Measurements from ENCODE around the gene NFE2L2. TPM values are rescaled to one million over a fixed set of nuclear protein-coding genes. Genes with fewer than 3 reads are reported as not detected.
A peak's percentile ranks its signal among the peaks of the same experiment; 100 is the strongest.

The NFE2L2 gene
- total RNA-seq, 2 experiments from 2014 or later: 71.0 to 78.8 TPM

GRCh38 chr2:177262092-177262491 lies 2.4 kb downstream of the NFE2L2 start:
- DNase-seq (no peak), ATAC-seq (ENCODE audit: low read depth) (no peak)
- Mint-ChIP-seq H3K9me3 (peaks cover 4% of the 10 kb centered on the region), H3K36me3 (peaks cover 30% of the 10 kb centered on the region), H3K4me3 (peak overlapping the region; percentile 97), H3K27me3 (no peaks in the 10 kb centered on the region), H3K27ac (peak overlapping the region; percentile 91), H3K4me1 (peaks cover 53% of the 10 kb centered on the region)
- POLR2A ChIA-PET: interaction anchor here (1.4 to 7.5 kb wide), 5 partner anchors 18 to 68 kb away, joined by 3 to 256 read pairs (median 20); no protein-coding TSS in a partner anchor

- POLR2A ChIA-PET: interaction anchor here (0.7 to 4.8 kb wide), 5 partner anchors 31 to 50 kb away, joined by 3 to 37 read pairs (median 5); no protein-coding TSS in a partner anchor
- Mint-ChIP-seq H3K4me1 (peaks cover 50% of the 10 kb centered on the region), H3K36me3 (peaks cover 30% of the 10 kb centered on the region), H3K4me3 (peak overlapping the region; percentile 97), H3K27me3 (no peaks in the 10 kb centered on the region), H3K9me3 (peaks cover 4% of the 10 kb centered on the region), H3K27ac (peak overlapping the region; percentile 91)
- ATAC-seq (ENCODE audit: low read depth): no peak
- no peak for DNase-seq
Observed at GRCh38 chr2:177261116-177262060, 3.1 kb downstream of the NFE2L2 start.

GRCh38 chr2:177260379-177260778 lies 4.1 kb downstream of the NFE2L2 start:
- no peaks in the 10 kb centered on the region for H3K27me3 Mint-ChIP-seq
- H3K9me3 Mint-ChIP-seq: peaks cover 4% of the 10 kb centered on the region
- POLR2A ChIA-PET: interaction anchor here (0.7 to 0.8 kb wide), 3 partner anchors 49 to 96 kb away, joined by 3 to 5 read pairs (median 3); no protein-coding TSS in a partner anchor
- no peak for ATAC-seq (ENCODE audit: low read depth)
- no peak for DNase-seq
- peaks cover 30% of the 10 kb centered on the region for H3K36me3 Mint-ChIP-seq
- H3K27ac Mint-ChIP-seq: peak overlapping the region; percentile 47
- H3K4me3 Mint-ChIP-seq: peak overlapping the region; percentile 67
- H3K4me1 Mint-ChIP-seq: peaks cover 49% of the 10 kb centered on the region

GRCh38 chr2:177258059-177258458 lies 6.5 kb downstream of the NFE2L2 start:
- no peak for DNase-seq
- Mint-ChIP-seq H3K36me3 (peaks cover 37% of the 10 kb centered on the region), H3K4me1 (peaks cover 64% of the 10 kb centered on the region), H3K4me3 (no peak overlapping the region), H3K27ac (no peak overlapping the region), H3K27me3 (no peaks in the 10 kb centered on the region), H3K9me3 (peaks cover 4% of the 10 kb centered on the region)
- POLR2A ChIA-PET: no interaction called here
- ATAC-seq (ENCODE audit: low read depth): no peak

DNA sequence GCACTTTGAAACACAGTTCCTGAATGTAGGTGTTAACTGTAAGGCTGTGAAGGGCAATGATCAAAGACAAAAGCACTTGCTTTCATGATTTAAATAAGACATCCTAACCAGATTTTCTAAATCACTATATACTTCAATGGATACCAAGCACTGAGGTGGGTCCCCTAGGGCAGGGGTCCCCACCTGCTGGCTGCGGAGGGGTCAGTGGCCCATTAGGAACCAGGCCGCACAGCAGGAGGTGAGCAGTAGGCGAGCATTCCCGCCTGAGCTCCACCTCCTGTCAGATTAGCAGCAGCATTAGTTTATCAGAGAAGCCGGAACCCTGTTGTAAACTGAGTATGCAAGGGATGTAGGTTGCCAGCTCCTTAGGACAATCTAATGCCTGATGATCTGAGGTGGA lies 7.1 kb downstream of the NFE2L2 start:
- Mint-ChIP-seq H3K36me3 (peaks cover 39% of the 10 kb centered on the region), H3K27ac (no peak overlapping the region)
- POLR2A ChIA-PET: interaction anchor here (7.3 kb wide), 1 partner anchor 7 kb away, joined by 53 read pairs; the partner anchor contains the start of gene NFE2L2

GRCh38 chr2:177256695-177257094 lies 7.8 kb downstream of the NFE2L2 start:
- no peak for ATAC-seq (ENCODE audit: low read depth)
- Mint-ChIP-seq H3K9me3 (peaks cover 4% of the 10 kb centered on the region), H3K36me3 (peaks cover 39% of the 10 kb centered on the region), H3K4me3 (no peak overlapping the region), H3K27me3 (no peaks in the 10 kb centered on the region), H3K4me1 (peaks cover 71% of the 10 kb centered on the region), H3K27ac (no peak overlapping the region)
- POLR2A ChIA-PET: interaction anchor here (0.7 to 7.3 kb wide), 2 partner anchors 8 to 48 kb away, joined by 3 to 53 read pairs; partner anchors contain the start of gene NFE2L2
- no peak for DNase-seq

More for the DNA sequence above, 7.1 kb downstream of the NFE2L2 start:
- ATAC-seq (ENCODE audit: low read depth) (no peak), DNase-seq (no peak)
- Mint-ChIP-seq H3K4me3 (no peak overlapping the region), H3K9me3 (peaks cover 4% of the 10 kb centered on the region), H3K27me3 (no peaks in the 10 kb centered on the region), H3K4me1 (peaks cover 70% of the 10 kb centered on the region)

DNA sequence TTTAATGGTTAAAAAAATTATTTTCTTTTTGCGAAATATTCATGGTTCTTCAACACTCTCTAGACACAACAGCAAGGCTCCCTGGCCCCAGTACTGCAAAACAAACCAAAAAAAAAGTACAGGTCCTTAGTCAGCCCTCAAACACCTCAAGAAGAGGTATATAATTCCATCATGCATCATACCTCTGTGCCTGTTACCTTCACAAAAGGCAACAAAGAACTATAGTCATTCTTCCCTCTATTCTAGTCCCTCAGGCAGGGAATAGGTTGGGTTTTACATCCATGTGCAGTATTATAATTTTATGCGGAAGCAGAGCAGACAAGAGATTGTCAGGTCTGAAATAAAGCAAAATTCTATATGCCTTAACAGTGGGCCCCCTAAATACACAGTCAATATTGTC lies 8.5 kb downstream of the NFE2L2 start:
- POLR2A ChIA-PET: interaction anchor here (0.6 to 7.3 kb wide), 4 partner anchors 8 to 94 kb away, joined by 3 to 53 read pairs (median 4); partner anchors contain the start of gene NFE2L2
- Mint-ChIP-seq H3K27ac (peak overlapping the region; percentile 31), H3K4me1 (peaks cover 70% of the 10 kb centered on the region), H3K27me3 (no peaks in the 10 kb centered on the region), H3K36me3 (peaks cover 41% of the 10 kb centered on the region), H3K9me3 (peaks cover 4% of the 10 kb centered on the region), H3K4me3 (no peak overlapping the region)
- ATAC-seq (ENCODE audit: low read depth) (no peak), DNase-seq (no peak)

- ATAC-seq (ENCODE audit: low read depth): no peak
- Mint-ChIP-seq H3K27ac (peak overlapping the region; percentile 20), H3K4me1 (peaks cover 69% of the 10 kb centered on the region), H3K27me3 (no peaks in the 10 kb centered on the region), H3K9me3 (peaks cover 4% of the 10 kb centered on the region), H3K4me3 (no peak overlapping the region), H3K36me3 (peaks cover 39% of the 10 kb centered on the region)
- POLR2A ChIA-PET: interaction anchor here (7.3 kb wide), 1 partner anchor 9 kb away, joined by 53 read pairs; the partner anchor contains the start of gene NFE2L2
- no peak for DNase-seq
Observed at GRCh38 chr2:177255227-177255601, 9.3 kb downstream of the NFE2L2 start.

- Mint-ChIP-seq H3K27ac (no peak overlapping the region), H3K36me3 (peaks cover 35% of the 10 kb centered on the region), H3K9me3 (peaks cover 4% of the 10 kb centered on the region), H3K27me3 (no peaks in the 10 kb centered on the region), H3K4me1 (peaks cover 68% of the 10 kb centered on the region), H3K4me3 (no peak overlapping the region)
- ATAC-seq (ENCODE audit: low read depth): no peak
- POLR2A ChIA-PET: interaction anchor here (7.3 kb wide), 1 partner anchor 10 kb away, joined by 53 read pairs; the partner anchor contains the start of gene NFE2L2
- DNase-seq: no peak
Observed at GRCh38 chr2:177254433-177255226, 9.9 kb downstream of the NFE2L2 start.

DNA sequence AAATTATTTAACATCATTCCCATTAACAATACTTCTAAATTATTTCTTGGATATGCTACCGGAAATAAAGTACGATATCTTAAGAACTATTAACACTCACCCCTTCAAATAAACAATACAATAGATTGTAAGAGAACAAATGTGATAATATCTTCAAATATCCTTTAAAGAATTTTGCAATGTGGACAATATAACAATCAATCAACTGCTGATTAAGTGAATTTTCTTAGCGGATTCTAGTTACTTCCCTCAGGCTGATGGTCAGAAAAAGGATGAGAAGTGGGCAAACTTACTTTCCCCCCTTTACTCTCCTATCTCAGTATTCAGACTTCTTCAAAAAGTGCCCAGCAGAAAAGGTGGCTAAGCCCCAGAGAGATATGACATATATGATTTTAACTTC lies 10.8 kb downstream of the NFE2L2 start:
- Mint-ChIP-seq H3K27me3 (no peaks in the 10 kb centered on the region), H3K4me3 (no peak overlapping the region), H3K9me3 (peaks cover 4% of the 10 kb centered on the region), H3K27ac (no peak overlapping the region), H3K36me3 (peaks cover 30% of the 10 kb centered on the region), H3K4me1 (peaks cover 65% of the 10 kb centered on the region)
- DNase-seq (no peak), ATAC-seq (ENCODE audit: low read depth) (no peak)
- POLR2A ChIA-PET: interaction anchor here (7.3 kb wide), 1 partner anchor 11 kb away, joined by 53 read pairs; the partner anchor contains the start of gene NFE2L2

- Mint-ChIP-seq H3K36me3 (peaks cover 29% of the 10 kb centered on the region), H3K4me3 (peak overlapping the region; percentile 39), H3K27ac (peak overlapping the region; percentile 83), H3K27me3 (no peaks in the 10 kb centered on the region), H3K9me3 (no peaks in the 10 kb centered on the region), H3K4me1 (peaks cover 61% of the 10 kb centered on the region)
- ATAC-seq (ENCODE audit: low read depth) (no peak), DNase-seq (no peak)
- POLR2A ChIA-PET: interaction anchor here (7.3 kb wide), 1 partner anchor 12 kb away, joined by 53 read pairs; the partner anchor contains the start of gene NFE2L2
Observed at GRCh38 chr2:177252808-177253531, 11.6 kb downstream of the NFE2L2 start.

- DNase-seq (no peak), ATAC-seq (ENCODE audit: low read depth) (no peak)
- Mint-ChIP-seq H3K27ac (peak overlapping the region; percentile 83), H3K27me3 (no peaks in the 10 kb centered on the region), H3K4me3 (peak overlapping the region; percentile 41), H3K4me1 (peaks cover 55% of the 10 kb centered on the region), H3K9me3 (no peaks in the 10 kb centered on the region), H3K36me3 (peaks cover 28% of the 10 kb centered on the region)
- POLR2A ChIA-PET: interaction anchor here (0.6 to 7.3 kb wide), 4 partner anchors 11 to 162 kb away, joined by 3 to 53 read pairs (median 4); partner anchors contain the start of gene NFE2L2
Observed at GRCh38 chr2:177251165-177251542, 13.4 kb downstream of the NFE2L2 start.

Data from activated naive CD8-positive, alpha-beta T cell treated with anti-CD3 and anti-CD28 coated beads, Interleukin-2, amount 10 ng/mL, durations not matched to agents 7 days and 5 days (primary cell).